IMR-90 (cell line): ENCODE data around the gene ZBED4. TPM values are rescaled to one million over a fixed set of nuclear protein-coding genes. Genes with fewer than 3 reads are reported as not detected.

Experiments used
- ATAC-seq: fragments of 200-7000 bp; cut with Tn5 transposase; 2 replicates; pipeline ENCODE4 v1.9.1; 2020; ENCODE audit warnings: low read depth, mild to moderate bottlenecking, moderate library complexity
- BruUV-seq: library from RNA; stranded (reverse); fragments of 400-500 nt; replicated peaks from 2 replicates; lab custom pipeline; 2021; lab: Mats Ljungman, UMichigan
- CTCF ChIA-PET: fragments of 300-600 bp; formaldehyde crosslinking; extraction: SDS; loops from one replicate; lab custom pipeline; 2021; ENCODE audit warnings: antibody characterized with exemption; lab: Yijun Ruan, JAX
- POLR2A ChIA-PET: fragments of 300-600 bp; sonication (Branson Sonifier 250); formaldehyde crosslinking; loops from one replicate; lab custom pipeline; 2022; ENCODE audit warnings: antibody characterized with exemption; ENCODE audit not compliant: unreplicated experiment; lab: Charles Lee
- DNase-seq: peaks from one replicate; pipeline ENCODE4 v3.0.0; 2013
- H2AFZ ChIP-seq: replicated peaks from 2 replicates; pipeline ENCODE3; 2013; ENCODE audit warnings: low read length, mild to moderate bottlenecking; ENCODE audit not compliant: poor library complexity
- H2AK5ac ChIP-seq: 2 replicates; pipeline ENCODE4 v1.6.1; 2013; ENCODE audit warnings: low read depth, low read length, inconsistent platforms
- H2AK9ac ChIP-seq: replicated peaks from 2 replicates; pipeline ENCODE3; 2013; ENCODE audit warnings: mild to moderate bottlenecking, low read depth, low read length, moderate library complexity; ENCODE audit not compliant: poor library complexity
- H2BK120ac ChIP-seq: 2 replicates; pipeline ENCODE4 v1.6.1; 2013; ENCODE audit warnings: low read depth, low read length, inconsistent platforms
- H2BK15ac ChIP-seq: 3 replicates; pipeline ENCODE4 v1.6.1; 2013; ENCODE audit warnings: low read depth, low read length, inconsistent platforms
- H2BK20ac ChIP-seq: 2 replicates; pipeline ENCODE4 v1.6.1; 2013; ENCODE audit warnings: low read depth, mild to moderate bottlenecking, inconsistent platforms, low read length, moderate library complexity
- H2BK5ac ChIP-seq: 2 replicates; pipeline ENCODE4 v1.6.1; 2013; ENCODE audit warnings: mild to moderate bottlenecking, low read depth, low read length, inconsistent platforms; ENCODE audit not compliant: poor library complexity, severe bottlenecking
- H3K14ac ChIP-seq: replicated peaks from 2 replicates; pipeline ENCODE4 v1.6.1; 2013; ENCODE audit warnings: low read depth, low read length, inconsistent platforms
- H3K18ac ChIP-seq: 2 replicates; pipeline ENCODE4 v1.6.1; 2013; ENCODE audit warnings: low read depth, low read length, control low read depth
- H3K23ac ChIP-seq: 2 replicates; pipeline ENCODE4 v1.6.1; 2013; ENCODE audit warnings: low read depth, low read length, inconsistent platforms
- H3K27ac ChIP-seq: 2 replicates; pipeline ENCODE4 v1.5.1; 2013; ENCODE audit warnings: mild to moderate bottlenecking, control low read depth, low read length; ENCODE audit not compliant: insufficient read depth
- H3K27me3 ChIP-seq: 2 replicates; pipeline ENCODE4 v1.6.1; 2013; ENCODE audit warnings: low read length; ENCODE audit not compliant: control insufficient read depth, insufficient read depth
- H3K36me3 ChIP-seq: 2 replicates; pipeline ENCODE4 v1.6.1; 2013; ENCODE audit warnings: low read length, mixed read lengths; ENCODE audit not compliant: control insufficient read depth, insufficient read depth
- H3K4ac ChIP-seq: 2 replicates; pipeline ENCODE4 v1.6.1; 2013; ENCODE audit warnings: low read depth, low read length, inconsistent platforms
- H3K4me1 ChIP-seq: 2 replicates; pipeline ENCODE4 v1.6.1; 2013; ENCODE audit warnings: low read length, mixed read lengths; ENCODE audit not compliant: control insufficient read depth, insufficient read depth
- H3K4me2 ChIP-seq: 2 replicates; pipeline ENCODE4 v1.6.1; 2013; ENCODE audit warnings: low read depth, mild to moderate bottlenecking, control low read depth, low read length, moderate library complexity
- H3K4me3 ChIP-seq: 2 replicates; pipeline ENCODE4 v1.5.1; 2013; ENCODE audit warnings: low read depth, mild to moderate bottlenecking, control low read depth, low read length, moderate library complexity; ENCODE audit not compliant: insufficient read depth
- H3K56ac ChIP-seq: 2 replicates; pipeline ENCODE4 v1.6.1; 2013; ENCODE audit warnings: low read length, inconsistent platforms; ENCODE audit not compliant: insufficient read depth; ENCODE audit errors: extremely low read depth
- H3K79me1 ChIP-seq, 2 experiments: 2 replicates each; pipeline ENCODE4 v1.6.1; 2013; ENCODE audit warnings: low read length in 2 of 2, inconsistent platforms in 1 of 2, low read depth in 1 of 2
- H3K9ac ChIP-seq: 2 replicates; pipeline ENCODE4 v1.6.1; 2013; ENCODE audit warnings: low read depth, low read length, control low read depth
- H3K9me1 ChIP-seq: 2 replicates; pipeline ENCODE4 v1.6.1; 2013; ENCODE audit warnings: low read length, inconsistent platforms; ENCODE audit not compliant: insufficient read depth
- H3K9me3 ChIP-seq: 2 replicates; pipeline ENCODE4 v1.6.1; 2013; ENCODE audit warnings: low read length; ENCODE audit not compliant: control insufficient read depth, insufficient read depth
- H4K20me1 ChIP-seq: 2 replicates; pipeline ENCODE4 v1.6.1; 2013; ENCODE audit warnings: low read length, inconsistent platforms; ENCODE audit not compliant: insufficient read depth
- H4K5ac ChIP-seq: 2 replicates; pipeline ENCODE4 v1.6.1; 2013; ENCODE audit warnings: mild to moderate bottlenecking, low read depth, low read length, control low read depth
- H4K8ac ChIP-seq, 2 experiments: 2 replicates each; pipeline ENCODE4 v1.6.1; 2013; ENCODE audit warnings: low read depth in 2 of 2, low read length in 2 of 2, control low read depth in 1 of 2, inconsistent platforms in 1 of 2
- H4K91ac ChIP-seq: 2 replicates; pipeline ENCODE4 v1.6.1; 2013; ENCODE audit warnings: low read depth, low read length, inconsistent platforms; ENCODE audit not compliant: insufficient read depth
- CEBPB ChIP-seq: IDR thresholded peaks from 2 replicates; pipeline ENCODE4 v1.6.1; 2012; ENCODE audit warnings: low read depth, low read length, improper control_type of control experiment
- MAZ ChIP-seq: IDR thresholded peaks from 2 replicates; pipeline ENCODE4 v1.6.1; 2012; ENCODE audit warnings: low read depth, mild to moderate bottlenecking, low read length, improper control_type of control experiment, moderate library complexity, borderline replicate concordance
- WGBS, 2 experiments: methylation state at CpG; one replicate each; pipeline versions ENCODE4 v1.1.5 to v1.1.7; 2013; ENCODE audit warnings: missing lambda C conversion rate in 2 of 2; ENCODE audit not compliant: insufficient read length in 1 of 2; ENCODE audit errors: extremely low coverage in 2 of 2; 5-methylcytosine and 5-hydroxymethylcytosine counted together
- dilution Hi-C: fragments of 300-500 bp; cut with HindIII; formaldehyde crosslinking; loops from one replicate; pipeline ENCODE4 v1.14.3; 2018; ENCODE audit warnings: low sequenced_read_pairs; ENCODE audit not compliant: unreplicated experiment
- in situ Hi-C: fragments of 300-500 bp; cut with MboI; formaldehyde crosslinking; loops from 3 replicates; pipeline ENCODE4 v1.14.3; 2019; ENCODE audit warnings: low sequenced_read_pairs, inconsistent platforms, mixed read lengths
- intact Hi-C: fragments of 100-400 bp; cut with micrococcal nuclease; formaldehyde crosslinking; loops from 2 replicates; pipeline ENCODE4 v1.10.0; 2022
- polyA plus RNA-seq, 3 experiments: library from polyadenylated mRNA; depleted of rRNA; stranded (reverse); fragments of >200 nt; gene quantifications; 2 replicates each; pipeline ENCODE4 v1.2.3, GENCODE V29; 2012; ENCODE audit warnings: low replicate concordance in 1 of 3
- total RNA-seq: library from RNA; depleted of rRNA; stranded (reverse); fragments of >200 nt; gene quantifications from 2 replicates; pipeline ENCODE4 v1.2.3, GENCODE V29; 2012
- TF ChIP-seq, protein P1 (sequence below): fragments of 150-350 bp; IDR thresholded peaks from 2 replicates; pipeline ENCODE4 v1.6.1; 2016; ENCODE audit warnings: low read depth, mild to moderate bottlenecking, low read length, moderate library complexity, borderline replicate concordance

Gene ZBED4
- total and polyA plus RNA-seq, 2 of the 4 experiments (the other 2 are of a cell fraction): 9.3 to 10.5 TPM

DNA sequence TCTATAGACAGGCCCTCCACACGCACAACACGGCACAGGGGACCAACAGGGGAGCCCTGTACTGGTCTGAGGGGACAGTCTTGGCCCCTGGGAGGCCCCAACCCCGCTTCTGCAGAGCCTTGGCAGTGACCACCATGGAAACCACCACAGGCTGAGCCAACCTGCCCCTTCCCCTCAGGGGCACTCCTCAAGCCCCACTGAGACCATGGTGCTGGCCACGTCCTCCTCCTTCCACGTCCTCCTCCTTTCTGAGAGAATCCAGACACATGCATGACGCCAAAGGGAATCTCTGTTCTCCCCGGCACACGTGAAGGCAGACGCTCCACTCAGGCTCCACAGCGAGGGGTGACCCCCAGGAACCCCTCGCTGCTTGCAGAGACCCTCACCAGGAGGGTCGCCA is 28.7 kb upstream of the ZBED4 start:
- peak overlapping the region; percentile 86 for H2AK9ac ChIP-seq
- no peak overlapping the region for H3K18ac ChIP-seq
- H3K9me1 ChIP-seq: peaks cover 19% of the 10 kb centered on the region
- no peak overlapping the region for H2AK5ac ChIP-seq
- TF ChIP-seq MAZ (no peak), CEBPB (no peak)
- TF ChIP-seq, protein P1, sequence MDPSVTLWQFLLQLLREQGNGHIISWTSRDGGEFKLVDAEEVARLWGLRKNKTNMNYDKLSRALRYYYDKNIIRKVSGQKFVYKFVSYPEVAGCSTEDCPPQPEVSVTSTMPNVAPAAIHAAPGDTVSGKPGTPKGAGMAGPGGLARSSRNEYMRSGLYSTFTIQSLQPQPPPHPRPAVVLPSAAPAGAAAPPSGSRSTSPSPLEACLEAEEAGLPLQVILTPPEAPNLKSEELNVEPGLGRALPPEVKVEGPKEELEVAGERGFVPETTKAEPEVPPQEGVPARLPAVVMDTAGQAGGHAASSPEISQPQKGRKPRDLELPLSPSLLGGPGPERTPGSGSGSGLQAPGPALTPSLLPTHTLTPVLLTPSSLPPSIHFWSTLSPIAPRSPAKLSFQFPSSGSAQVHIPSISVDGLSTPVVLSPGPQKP: no peak
- H2BK5ac ChIP-seq: peak overlapping the region; percentile 44
- H3K56ac ChIP-seq: no peak overlapping the region
- no peak for ATAC-seq
- no peak overlapping the region for H2AFZ ChIP-seq
- dilution Hi-C loops: no loop called here
- DNase-seq: no peak
- peaks cover 10% of the 10 kb centered on the region for H3K4me1 ChIP-seq
- intact Hi-C loops: no loop called here
- no peak overlapping the region for H2BK120ac ChIP-seq
- no peak overlapping the region for H3K9ac ChIP-seq
- no peak overlapping the region for H3K14ac ChIP-seq
- H3K27me3 ChIP-seq: no peaks in the 10 kb centered on the region
- peaks cover 39% of the 10 kb centered on the region for H3K36me3 ChIP-seq
- BruUV-seq: no TSS peak
- in situ Hi-C loops: loop anchor here (25.0 kb wide), 2 partner anchors 87 to 387 kb away; partner anchors contain the start of genes ALG12, CRELD2 and SELENOO
- H3K4me3 ChIP-seq: no peak overlapping the region
- POLR2A ChIA-PET: no interaction called here
- peaks cover 4% of the 10 kb centered on the region; the same call in 1 of the 2 replicates for H3K9me3 ChIP-seq
- peaks cover 69% of the 10 kb centered on the region for H4K20me1 ChIP-seq
- peak overlapping the region; percentile 75 for H3K4me2 ChIP-seq
- 0 out of 2 replicates have a peak overlapping the region, but pooled peaks have one; percentile 47 for H3K4ac ChIP-seq
- H4K5ac ChIP-seq: no peak overlapping the region
- peak overlapping the region; percentile 16; the same call in 1 of the 2 replicates for H3K27ac ChIP-seq
- CTCF ChIA-PET: interaction anchor here (1.0 kb wide), 1 partner anchor 14 kb away, joined by 3 read pairs; no protein-coding TSS in a partner anchor
- H3K79me1 ChIP-seq: peaks cover 0 to 48% of the 10 kb centered on the region in 2 experiments; a peak in 2 of 4 replicates
- H4K91ac ChIP-seq: no peak overlapping the region
- no peak overlapping the region for H2BK20ac ChIP-seq
- H2BK15ac ChIP-seq: no peak overlapping the region
- peak overlapping the region; percentile 72 for H3K23ac ChIP-seq
- H4K8ac ChIP-seq: no peak overlapping the region
- 89% methylated on average over 5 of the region's 12 CpGs; no CpG with 5 or more reads in 1 of the 2 experiments for WGBS, 2 experiments
